ENCODE results near the gene PLCB1.

The PLCB1 gene

DNA sequence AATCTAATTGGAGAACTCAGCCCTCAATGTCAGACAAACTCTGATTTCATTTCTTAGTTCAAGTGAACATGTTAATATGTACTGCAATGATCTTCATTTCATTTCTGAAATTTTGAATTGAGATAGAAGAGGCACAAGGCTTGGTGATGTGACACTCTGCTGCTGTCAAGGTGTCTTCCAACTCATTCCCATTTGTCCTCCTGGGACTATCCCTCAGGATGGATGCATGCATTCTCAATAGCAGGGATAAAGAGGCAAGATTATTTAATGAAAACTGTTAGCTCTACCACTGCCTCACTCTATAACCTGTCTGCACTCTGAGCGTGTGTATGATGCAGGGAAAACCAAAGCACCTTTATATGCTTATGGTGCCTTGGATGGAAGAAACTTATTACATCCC is 78.7 kb downstream of the PLCB1 start:
- Mint-ChIP-seq H3K27me3 (ENCODE audit: low read depth, poor library complexity) (no peaks in the 10 kb centered on the region), H3K27ac (no peak overlapping the region), H3K4me3 (no peak overlapping the region), H3K36me3 (ENCODE audit: low read depth) (no peaks in the 10 kb centered on the region), H3K9me3 (no peaks in the 10 kb centered on the region), H3K4me1 (peaks cover 52% of the 10 kb centered on the region)
- TF ChIP-seq, protein P1, sequence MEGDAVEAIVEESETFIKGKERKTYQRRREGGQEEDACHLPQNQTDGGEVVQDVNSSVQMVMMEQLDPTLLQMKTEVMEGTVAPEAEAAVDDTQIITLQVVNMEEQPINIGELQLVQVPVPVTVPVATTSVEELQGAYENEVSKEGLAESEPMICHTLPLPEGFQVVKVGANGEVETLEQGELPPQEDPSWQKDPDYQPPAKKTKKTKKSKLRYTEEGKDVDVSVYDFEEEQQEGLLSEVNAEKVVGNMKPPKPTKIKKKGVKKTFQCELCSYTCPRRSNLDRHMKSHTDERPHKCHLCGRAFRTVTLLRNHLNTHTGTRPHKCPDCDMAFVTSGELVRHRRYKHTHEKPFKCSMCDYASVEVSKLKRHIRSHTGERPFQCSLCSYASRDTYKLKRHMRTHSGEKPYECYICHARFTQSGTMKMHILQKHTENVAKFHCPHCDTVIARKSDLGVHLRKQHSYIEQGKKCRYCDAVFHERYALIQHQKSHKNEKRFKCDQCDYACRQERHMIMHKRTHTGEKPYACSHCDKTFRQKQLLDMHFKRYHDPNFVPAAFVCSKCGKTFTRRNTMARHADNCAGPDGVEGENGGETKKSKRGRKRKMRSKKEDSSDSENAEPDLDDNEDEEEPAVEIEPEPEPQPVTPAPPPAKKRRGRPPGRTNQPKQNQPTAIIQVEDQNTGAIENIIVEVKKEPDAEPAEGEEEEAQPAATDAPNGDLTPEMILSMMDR (IDR thresholded peaks at IDR 0.05) = no peak
- DNase-seq = no peak

DNA sequence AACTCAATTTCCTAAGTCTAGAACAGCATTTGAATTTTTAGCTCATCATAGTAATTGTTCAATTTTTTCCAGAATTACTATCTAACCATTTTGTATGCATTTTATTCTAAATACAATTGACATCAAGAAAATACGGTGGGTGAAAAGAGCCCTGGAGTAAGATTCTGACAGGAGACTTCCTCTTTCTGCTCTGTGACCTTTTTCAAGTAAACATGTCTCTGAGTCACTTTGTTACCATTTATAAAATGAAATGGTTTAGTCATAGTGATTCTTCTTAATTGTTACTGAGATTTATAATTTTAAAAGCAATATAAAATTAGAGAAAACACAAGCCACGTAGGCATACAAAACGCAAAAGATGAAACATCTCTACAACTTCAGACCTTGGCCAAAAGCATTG is 80.2 kb downstream of the PLCB1 start:
- TF ChIP-seq, protein P1 (IDR thresholded peaks at IDR 0.05) = no peak
- H3K27ac Mint-ChIP-seq = no peak overlapping the region
- H3K36me3 Mint-ChIP-seq (ENCODE audit: low read depth) = no peaks in the 10 kb centered on the region
- DNase-seq = no peak
- H3K27me3 Mint-ChIP-seq (ENCODE audit: low read depth, poor library complexity) = no peaks in the 10 kb centered on the region
- H3K9me3 Mint-ChIP-seq = no peaks in the 10 kb centered on the region
- H3K4me1 Mint-ChIP-seq = peaks cover 52% of the 10 kb centered on the region
- H3K4me3 Mint-ChIP-seq = no peak overlapping the region

DNA sequence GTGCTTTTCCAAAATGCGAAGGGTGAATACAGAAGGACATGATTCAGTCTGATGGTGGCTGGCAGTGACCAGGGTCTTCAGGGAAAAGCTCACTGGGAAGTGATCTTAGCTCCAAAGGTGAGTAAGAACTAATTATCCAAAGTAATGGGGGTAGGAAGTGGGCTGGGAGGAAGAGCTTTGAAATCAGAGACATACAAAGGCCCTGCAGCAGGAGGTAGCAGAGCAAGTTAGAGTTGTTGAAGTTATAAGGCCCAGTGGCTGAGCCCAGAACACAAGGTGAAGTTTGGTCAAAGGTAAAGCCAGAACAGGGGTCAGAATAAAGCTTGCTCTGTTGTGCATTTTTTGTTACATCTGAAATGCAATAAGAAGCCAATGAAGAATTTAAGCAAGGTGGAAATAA is 81.2 kb downstream of the PLCB1 start:
- peaks cover 51% of the 10 kb centered on the region for H3K4me1 Mint-ChIP-seq
- no peak overlapping the region for H3K4me3 Mint-ChIP-seq
- no peaks in the 10 kb centered on the region for H3K9me3 Mint-ChIP-seq
- TF ChIP-seq, protein P1 (IDR thresholded peaks at IDR 0.05) = no peak
- DNase-seq = no peak
- H3K27ac Mint-ChIP-seq = peak overlapping the region; percentile 60
- H3K36me3 Mint-ChIP-seq (ENCODE audit: low read depth) = no peaks in the 10 kb centered on the region
- H3K27me3 Mint-ChIP-seq (ENCODE audit: low read depth, poor library complexity) = no peaks in the 10 kb centered on the region

DNA sequence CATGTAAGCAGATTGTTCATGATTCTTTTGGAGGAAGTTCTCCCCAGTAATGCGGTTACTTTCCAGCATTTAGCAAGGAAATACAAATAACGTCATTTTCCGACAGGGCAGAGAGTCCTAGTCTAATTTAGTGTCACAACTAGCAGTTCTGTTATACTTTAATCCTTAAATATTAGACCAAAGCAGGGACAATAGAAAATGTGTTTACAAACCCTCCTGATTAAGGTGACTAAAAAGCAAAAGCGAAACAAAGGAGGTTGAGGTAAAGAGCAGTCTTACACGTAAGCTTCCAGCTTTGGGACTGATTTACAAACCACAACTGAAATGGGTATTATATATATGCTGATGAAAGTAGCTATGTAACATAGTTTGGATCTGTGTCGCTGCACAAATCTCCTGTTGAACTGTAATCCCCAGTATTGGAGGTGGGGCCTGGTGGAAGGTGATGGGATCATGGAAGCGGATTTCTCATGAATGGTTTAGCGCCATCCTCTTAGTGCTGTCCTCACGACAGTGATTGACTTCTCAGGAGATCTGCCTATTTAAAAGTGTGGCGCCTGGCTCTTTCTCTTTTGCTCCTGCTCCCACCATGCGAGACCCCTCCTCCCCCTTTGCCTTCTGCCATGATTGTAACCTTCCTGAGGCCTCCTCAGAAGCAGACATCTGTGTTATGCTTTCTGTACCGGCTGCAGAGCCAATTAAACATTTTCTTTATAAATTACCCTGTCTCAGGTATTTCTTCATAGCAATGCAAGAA is 81.9 kb downstream of the PLCB1 start:
- DNase-seq = no peak
- Mint-ChIP-seq H3K36me3 (ENCODE audit: low read depth) (no peaks in the 10 kb centered on the region), H3K4me3 (no peak overlapping the region), H3K9me3 (no peaks in the 10 kb centered on the region), H3K27ac (peak overlapping the region; percentile 37), H3K4me1 (peaks cover 46% of the 10 kb centered on the region), H3K27me3 (ENCODE audit: low read depth, poor library complexity) (no peaks in the 10 kb centered on the region)
- TF ChIP-seq, protein P1 (IDR thresholded peaks at IDR 0.05) = no peak

DNA sequence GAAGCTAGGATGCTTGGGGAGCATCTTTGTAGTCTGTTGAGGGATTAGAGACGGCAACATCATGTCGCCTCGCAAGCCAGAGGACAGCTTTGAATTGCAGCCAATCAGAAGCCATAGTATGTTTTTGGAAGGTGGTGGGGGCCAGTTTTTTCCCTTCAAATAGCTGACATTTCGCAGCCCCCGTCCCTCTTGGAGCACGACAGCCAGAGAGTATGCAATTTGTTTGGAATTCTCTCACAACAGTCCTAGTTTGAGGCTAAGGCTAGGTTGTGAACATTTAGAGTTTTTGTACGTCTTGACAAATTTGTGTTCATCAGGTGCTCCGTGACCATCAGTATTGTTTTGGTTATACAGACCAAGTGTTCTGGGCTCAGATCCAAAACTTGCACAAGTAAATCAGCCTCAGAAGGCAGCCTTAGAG is 83.3 kb downstream of the PLCB1 start:
- Mint-ChIP-seq H3K4me1 (peaks cover 34% of the 10 kb centered on the region), H3K9me3 (no peaks in the 10 kb centered on the region), H3K36me3 (ENCODE audit: low read depth) (no peaks in the 10 kb centered on the region), H3K27ac (peak overlapping the region; percentile 15), H3K4me3 (no peak overlapping the region), H3K27me3 (ENCODE audit: low read depth, poor library complexity) (no peaks in the 10 kb centered on the region)
- TF ChIP-seq, protein P1 (IDR thresholded peaks at IDR 0.05) = no peak
- DNase-seq = no peak
